GM10847 (cell line): Measurements from ENCODE around the gene TSSK1B.

Experiments
- POLR2A ChIP-seq: IDR thresholded peaks from 2 replicates; pipeline ENCODE4 v1.6.1; 2011; ENCODE audit not compliant: insufficient read length; ENCODE audit errors: extremely low read depth

The TSSK1B gene, protein sequence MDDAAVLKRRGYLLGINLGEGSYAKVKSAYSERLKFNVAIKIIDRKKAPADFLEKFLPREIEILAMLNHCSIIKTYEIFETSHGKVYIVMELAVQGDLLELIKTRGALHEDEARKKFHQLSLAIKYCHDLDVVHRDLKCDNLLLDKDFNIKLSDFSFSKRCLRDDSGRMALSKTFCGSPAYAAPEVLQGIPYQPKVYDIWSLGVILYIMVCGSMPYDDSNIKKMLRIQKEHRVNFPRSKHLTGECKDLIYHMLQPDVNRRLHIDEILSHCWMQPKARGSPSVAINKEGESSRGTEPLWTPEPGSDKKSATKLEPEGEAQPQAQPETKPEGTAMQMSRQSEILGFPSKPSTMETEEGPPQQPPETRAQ

DNA sequence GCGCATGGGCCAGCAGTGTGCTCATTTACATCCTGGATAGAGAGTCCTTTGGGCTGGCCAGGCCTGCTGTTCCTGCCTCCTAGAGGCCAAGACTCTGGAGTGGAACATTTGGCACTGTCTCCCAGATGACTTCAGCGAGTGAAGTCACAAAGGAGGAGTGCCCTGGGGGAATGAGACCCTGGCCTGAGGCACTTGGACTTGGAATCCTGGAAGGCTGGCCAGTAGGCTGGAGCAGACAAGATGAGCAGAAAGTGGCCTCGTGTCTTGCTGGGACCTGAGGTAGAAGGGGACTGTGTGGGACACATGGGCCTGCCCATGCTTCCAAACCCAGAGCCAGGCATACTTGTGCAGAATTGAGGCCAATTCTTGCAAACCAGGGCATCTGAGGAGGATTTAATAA is at the start of gene TSSK1B:
Gene TSSK1B, minus strand, starts transcription at position 101 of the 400 bp plus-strand sequence. CDS start 150 bp downstream, outside the sequence.
- TF ChIP-seq POLR2A: no peak

DNA sequence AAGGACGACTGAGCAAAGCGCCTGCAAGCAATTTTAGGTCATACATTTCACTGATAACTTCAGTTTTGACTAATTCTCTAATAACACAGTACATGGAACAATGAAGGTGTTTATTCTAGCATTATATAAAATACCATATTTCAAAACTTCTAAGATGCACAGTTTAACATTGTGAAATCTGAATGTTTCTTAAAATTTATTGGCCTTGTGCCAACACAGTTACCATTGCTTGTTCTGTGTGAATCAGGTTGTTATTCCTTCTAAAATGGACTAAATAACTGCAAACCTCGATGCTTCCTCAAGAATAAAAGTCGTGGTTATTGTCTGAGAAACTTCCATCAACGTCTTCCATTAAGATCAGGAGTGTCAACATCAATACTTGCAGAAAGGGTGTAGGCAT is 45.5 kb upstream of the TSSK1B start:
- no peak for TF ChIP-seq POLR2A

DNA sequence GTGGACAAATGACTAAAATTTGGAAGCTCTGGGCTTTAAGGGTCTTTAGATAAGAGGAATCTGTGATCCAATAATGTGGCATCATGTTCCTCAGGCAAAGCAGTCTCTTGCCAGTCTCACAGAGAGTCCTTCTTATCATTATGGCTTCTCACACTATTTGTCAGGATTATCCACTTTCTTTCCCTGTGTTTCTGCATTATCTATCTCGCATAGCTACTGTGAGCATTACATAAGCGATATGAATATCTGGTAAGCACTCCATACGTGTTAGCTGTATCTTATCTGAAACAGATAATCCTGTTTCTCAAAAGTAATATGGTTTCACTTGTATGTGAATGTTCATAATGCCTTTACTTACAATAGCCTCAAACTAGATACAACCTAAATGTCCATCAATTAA is 43.9 kb upstream of the TSSK1B start:
- TF ChIP-seq POLR2A: no peak

DNA sequence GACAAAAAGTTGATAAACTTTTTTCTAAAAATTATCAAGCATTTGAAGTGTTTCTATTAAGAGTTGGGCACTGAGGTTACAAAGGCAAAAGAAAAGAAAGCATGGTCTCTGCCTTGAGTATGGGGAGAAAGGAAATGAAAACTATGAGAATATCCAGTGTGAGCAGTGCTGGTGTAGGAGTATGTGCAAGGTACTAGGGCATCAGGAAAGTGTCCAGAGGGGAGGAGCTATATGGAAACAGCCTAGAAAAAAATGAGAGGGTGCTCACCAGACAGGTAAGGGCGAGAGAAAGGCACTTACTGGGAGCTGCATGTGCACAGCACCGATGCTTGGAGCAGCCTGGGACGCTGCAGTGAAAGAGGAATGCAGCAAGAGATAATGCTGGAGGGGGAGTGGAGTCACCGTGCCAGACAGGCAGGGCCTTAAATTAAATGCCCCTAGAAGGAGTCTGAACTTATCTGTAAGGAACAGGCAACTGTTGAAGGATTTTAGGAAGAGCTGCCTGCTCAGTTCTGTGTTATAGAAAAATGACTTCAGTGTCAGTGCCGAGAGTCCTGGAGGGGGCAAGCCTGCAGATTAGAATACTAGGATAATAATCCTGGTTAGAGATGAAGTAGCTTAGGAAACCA is 39.4 kb upstream of the TSSK1B start:
- no peak for TF ChIP-seq POLR2A

DNA sequence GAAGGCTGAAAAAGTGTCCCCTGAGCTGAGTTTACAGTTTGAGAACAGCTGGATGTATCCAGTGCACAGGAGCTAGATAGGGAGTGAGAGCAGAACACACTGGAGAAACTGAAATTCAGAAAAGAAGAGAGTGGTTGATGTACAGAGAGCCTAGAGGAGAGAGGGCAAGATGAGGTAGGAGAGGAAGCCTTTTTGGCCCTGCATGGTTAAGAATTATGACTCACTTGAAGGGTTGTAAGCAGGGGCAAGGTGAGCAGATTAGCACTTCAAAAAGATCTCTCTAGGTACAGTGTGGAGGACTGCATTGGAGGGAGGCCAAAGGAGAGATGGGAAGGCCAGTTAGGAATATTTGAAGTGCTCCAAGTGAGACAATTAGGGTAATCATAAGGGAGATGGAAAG is 28.2 kb upstream of the TSSK1B start:
- no peak for TF ChIP-seq POLR2A

DNA sequence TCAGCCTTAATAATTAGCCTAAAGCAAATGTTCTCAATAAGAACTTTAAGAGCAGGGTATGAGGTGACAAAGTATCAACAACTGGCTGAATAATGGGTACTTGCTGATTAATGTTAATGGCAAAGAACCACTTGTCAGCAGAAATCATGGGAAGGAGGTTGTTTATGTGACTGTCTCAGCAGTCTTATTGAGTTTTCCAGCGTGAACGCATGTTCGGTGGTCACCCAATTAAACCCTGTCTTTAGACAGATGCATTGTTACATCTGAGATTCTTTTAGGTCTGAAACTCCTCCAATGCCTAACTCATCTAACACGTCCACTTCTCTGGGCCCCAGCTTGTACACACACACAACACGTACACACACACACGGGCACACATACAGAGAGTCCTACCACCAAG is 18.2 kb upstream of the TSSK1B start:
- no peak for TF ChIP-seq POLR2A

DNA sequence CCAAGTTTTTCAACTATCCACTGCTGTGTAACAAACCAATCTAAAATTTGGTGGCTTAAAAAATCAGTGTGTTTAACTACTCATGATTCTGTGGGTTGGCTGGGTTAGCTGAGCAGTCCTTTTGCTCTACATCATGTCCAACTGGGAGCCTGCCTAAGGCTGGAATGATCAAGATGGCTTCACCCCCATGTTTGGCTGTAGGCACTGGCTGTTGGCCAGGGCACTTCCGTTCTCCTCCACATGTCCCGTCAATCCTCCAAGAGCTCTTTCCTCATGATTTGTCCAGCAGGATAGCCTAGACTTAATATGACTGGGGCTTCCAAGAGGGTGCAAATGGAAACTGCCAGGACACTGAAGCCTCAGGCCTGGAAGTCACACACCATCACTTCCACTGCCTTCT is 17.0 kb upstream of the TSSK1B start:
- no peak for TF ChIP-seq POLR2A

DNA sequence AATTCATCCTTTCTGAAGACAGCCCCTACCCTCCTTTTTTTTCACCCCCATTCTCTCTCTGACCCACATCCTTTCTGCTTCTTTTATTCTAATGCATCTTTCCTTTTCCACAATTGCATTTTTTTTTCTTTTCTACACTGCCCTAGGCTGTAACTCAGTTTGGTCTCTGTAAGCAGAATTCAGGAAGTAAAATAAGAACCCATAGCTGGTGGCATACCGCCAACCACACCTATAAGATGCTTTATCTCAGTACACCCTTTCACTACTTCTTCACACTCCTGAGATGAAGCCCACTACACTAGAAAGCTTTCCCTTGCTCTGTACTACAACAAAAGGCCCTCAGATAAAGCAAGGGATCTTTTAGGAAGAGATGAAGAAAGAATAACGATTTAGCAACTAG is 16.1 kb upstream of the TSSK1B start:
- TF ChIP-seq POLR2A: no peak

DNA sequence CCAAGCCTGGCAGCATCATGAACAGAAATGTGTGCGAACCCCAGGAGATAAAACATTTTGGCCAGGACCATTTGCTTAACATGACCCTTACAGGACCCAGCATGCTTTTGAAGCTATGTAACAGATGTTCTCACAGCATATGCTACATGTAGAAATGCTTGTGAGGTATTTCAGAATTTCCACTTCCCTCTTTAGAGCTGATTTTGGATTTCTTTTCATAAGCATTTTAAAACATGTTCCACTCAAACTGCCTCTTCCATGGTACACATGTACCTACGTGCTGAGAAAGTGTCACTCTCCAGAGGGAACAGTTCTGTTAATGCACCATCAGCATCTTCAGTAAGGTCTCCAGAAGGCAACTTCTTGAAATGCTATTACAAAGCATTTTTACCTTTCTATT is 15.7 kb upstream of the TSSK1B start:
- TF ChIP-seq POLR2A: no peak

DNA sequence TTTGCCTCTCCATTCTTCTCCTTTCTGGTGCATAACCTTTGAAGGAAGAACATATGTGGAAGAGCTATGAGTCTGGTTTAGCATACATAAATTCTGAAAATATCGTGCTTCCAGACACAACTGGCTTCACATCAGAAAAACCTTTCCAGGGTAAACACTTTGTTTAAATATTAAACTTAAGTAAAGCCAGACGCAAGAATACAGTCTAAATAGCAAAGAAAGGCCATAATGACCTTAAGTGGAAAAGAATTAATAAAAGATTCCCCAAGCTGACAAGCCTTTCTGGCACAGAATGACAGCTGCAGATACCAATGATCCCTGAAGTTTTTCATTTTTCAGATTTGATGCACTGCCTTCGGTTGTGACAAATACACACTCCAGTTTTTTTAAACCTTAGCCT is 13.5 kb upstream of the TSSK1B start:
- TF ChIP-seq POLR2A: no peak

DNA sequence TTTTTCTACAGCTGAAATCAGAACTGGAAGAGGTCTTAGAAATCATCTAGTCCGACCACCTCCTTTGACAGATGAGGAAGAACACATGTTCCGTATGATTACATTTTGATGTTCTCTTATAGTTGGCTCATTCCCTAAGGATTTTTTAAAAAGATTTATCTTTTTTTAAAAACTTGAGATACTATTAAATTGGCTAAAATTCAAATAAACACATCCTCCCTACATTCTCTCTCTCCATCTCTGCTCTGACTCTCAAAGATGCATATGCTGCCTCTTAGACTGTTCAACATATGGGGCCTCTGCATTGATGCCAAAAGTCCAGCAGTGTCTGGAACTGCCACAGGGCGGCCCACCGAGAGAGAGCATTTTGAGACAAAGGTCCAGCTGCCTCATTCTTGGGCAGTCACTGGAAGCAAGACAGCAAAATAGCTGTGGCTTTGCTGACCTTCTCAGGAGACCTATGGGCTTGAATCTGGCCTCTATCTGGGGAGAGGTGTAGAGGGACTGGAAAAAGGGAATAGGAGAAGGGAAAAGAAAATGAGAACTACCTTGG is 12.8 kb upstream of the TSSK1B start:
- TF ChIP-seq POLR2A: no peak

DNA sequence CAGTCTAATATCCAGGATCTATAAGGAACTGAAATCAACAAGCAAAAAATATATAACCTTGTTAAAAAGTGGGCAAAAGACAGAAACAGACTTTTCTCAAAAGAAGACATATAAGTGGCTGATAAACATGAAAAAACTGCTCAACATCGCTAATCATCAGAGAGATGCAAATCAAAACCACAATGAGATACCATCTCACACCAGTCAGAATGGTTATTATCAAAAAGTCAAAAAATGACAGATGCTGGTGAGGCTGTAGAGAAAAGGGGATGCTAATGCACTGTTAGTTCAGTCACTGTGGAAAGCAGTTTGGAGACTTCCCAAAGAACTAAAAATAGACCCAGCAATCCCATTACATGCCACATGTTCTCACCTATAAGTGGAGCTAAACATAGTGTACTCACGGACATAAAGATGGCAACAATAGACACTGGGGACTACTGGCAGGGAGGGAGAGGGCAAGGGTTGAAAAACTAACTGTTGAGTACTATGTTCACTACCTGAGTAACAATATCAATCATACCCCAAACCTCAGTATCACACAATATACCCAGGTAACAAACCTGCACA is 11.7 kb upstream of the TSSK1B start:
- no peak for TF ChIP-seq POLR2A

DNA sequence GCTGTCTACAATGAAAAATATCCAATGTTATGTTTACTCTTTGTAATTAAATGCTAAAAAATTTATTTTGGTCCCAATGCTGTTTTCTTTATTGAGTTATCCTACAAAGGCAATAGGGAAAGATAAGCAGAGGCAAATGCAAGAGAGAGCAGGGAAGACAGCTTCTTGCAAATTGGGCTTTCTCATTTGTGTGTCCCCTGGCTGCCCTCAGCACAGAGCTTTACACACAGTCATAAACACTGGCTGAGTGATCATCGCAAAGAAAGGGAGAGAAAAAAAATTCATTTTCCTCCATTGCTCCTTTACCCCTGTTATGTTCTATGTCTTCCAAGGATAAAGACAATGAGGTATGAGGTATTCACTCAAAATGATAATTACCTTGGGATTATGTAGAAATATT is 2.3 kb upstream of the TSSK1B start:
- TF ChIP-seq POLR2A: no peak

DNA sequence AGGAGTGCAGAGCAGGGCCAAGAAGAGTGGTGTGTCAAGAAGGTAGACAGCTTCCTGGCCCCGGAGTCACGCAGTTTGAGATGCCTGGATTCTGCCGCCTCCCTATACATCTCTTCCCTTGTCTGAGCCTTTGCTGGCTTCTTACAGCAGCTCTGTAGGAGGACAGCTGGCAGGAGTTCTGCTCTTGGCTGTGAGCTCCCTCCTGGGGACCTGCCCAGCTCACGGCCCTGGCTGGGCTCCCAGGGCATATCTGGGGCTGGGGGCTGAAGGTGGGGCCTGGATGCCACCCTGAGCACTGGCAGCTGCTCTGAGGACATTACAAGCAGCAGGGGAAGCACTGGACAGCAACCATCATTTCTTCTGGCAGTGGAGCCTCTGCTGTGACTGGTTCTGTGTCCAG is 786 bp upstream of the TSSK1B start:
- no peak for TF ChIP-seq POLR2A

DNA sequence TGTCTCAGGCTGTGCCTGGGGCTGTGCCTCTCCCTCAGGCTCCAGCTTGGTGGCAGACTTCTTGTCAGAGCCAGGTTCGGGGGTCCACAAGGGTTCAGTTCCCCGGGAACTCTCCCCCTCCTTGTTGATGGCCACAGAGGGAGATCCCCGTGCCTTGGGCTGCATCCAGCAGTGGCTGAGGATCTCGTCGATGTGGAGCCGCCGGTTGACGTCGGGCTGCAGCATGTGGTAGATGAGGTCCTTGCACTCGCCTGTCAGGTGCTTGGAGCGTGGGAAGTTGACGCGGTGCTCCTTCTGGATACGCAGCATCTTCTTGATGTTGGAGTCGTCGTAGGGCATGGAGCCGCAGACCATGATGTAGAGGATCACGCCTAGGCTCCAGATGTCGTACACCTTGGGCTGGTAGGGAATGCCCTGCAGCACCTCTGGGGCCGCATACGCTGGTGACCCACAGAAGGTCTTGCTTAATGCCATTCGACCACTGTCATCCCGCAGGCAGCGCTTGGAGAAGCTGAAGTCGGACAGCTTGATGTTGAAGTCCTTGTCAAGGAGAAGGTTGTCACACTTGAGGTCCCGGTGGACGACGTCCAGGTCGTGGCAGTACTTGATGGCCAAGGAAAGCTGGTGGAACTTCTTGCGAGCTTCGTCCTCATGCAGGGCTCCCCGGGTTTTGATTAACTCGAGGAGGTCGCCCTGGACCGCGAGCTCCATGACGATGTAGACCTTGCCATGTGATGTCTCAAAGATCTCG is 752 bp downstream of the TSSK1B start:
- TF ChIP-seq POLR2A: no peak

DNA sequence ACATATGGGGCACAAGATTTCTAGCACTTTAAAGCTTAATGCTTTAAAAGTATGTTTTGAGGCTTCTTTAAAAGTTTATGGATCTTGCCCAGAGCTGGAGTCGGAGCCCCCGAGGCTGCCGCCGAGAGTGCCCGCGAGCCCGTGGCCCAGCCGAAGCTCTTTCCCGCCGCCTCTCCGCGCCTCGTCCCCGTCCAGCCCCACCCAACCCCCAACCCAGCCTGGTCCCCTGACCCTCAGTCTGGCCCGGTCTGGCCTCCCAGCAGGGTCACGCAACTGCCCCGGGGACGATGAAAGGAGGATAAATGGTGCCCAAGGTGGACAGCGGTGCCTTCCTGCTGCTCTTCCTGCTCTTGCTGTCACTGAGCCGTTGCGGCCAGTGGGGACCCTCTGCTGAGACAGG is 1.7 kb downstream of the TSSK1B start:
- TF ChIP-seq POLR2A: no peak
